ENCODE data around the gene DNAJC15. TPM values are rescaled to one million over a fixed set of nuclear protein-coding genes. Genes with fewer than 3 reads are reported as not detected.

The DNAJC15 gene
- total and polyA plus RNA-seq, 2 of the 4 experiments (the other 2 are of a cell fraction) = 7.0 to 22.0 TPM

DNA sequence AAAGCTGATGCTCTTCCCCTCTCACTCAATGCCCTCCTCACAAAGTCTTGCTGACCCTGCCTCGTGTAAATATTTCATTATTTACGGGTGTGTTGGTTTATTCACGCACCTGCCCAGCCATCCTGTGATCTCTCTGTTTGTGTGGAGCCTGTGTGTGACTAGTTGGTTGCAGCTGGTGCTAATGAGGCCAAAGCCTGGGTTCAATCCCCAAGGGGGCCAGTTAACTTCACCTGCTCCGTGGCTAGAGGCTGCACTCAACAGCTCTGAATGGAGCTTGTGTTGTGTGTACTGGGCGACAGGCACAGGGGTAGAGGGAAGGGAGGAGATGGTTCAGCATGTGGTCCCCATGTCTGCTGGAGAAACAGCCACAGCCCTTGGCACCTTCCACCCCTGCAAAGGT is 109.5 kb downstream of the DNAJC15 start:
- Histone ChIP-seq H3K4me1 (ENCODE audit: control insufficient read depth, insufficient read depth, low read length) (no peaks in the 10 kb centered on the region), H3K23ac (ENCODE audit: low read depth, low read length) (no peak overlapping the region), H3K4me2 (ENCODE audit: low read depth, low read length) (no peak overlapping the region), H4K20me1 (ENCODE audit: insufficient read depth, low read length) (no peaks in the 10 kb centered on the region), H4K8ac (ENCODE audit: low read depth in 2 of 2, low read length in 2 of 2) (no peak overlapping the region), H2BK120ac (ENCODE audit: low read depth, low read length) (no peak overlapping the region), H4K5ac (ENCODE audit: low read depth, low read length) (no peak overlapping the region), H3K9me3 (ENCODE audit: control insufficient read depth, insufficient read depth, low read length) (no peaks in the 10 kb centered on the region), H3K18ac (ENCODE audit: low read depth, low read length) (no peak overlapping the region), H2BK15ac (ENCODE audit: low read depth, low read length) (no peak overlapping the region), H2AK5ac (ENCODE audit: low read depth, low read length) (no peak overlapping the region), H2AK9ac (replicated peaks; ENCODE audit: low read depth, low read length, poor library complexity) (no peak overlapping the region), H3K4me3 (ENCODE audit: insufficient read depth, low read depth, low read length) (no peak overlapping the region), H3K14ac (replicated peaks; ENCODE audit: low read depth, low read length) (no peak overlapping the region), H2BK20ac (ENCODE audit: low read depth, low read length) (no peak overlapping the region), H3K27ac (ENCODE audit: insufficient read depth, low read length) (no peak overlapping the region), H3K4ac (ENCODE audit: low read depth, low read length) (no peak overlapping the region), H2BK5ac (ENCODE audit: low read depth, low read length, poor library complexity, severe bottlenecking) (no peak overlapping the region), H3K56ac (ENCODE audit: extremely low read depth, insufficient read depth, low read length) (no peak overlapping the region), H2AFZ (replicated peaks; ENCODE audit: low read length, poor library complexity) (no peak overlapping the region), H3K79me1 (ENCODE audit: low read depth in 1 of 2, low read length in 2 of 2) (no peaks in the 10 kb centered on the region), H3K27me3 (ENCODE audit: control insufficient read depth, insufficient read depth, low read length) (peaks cover 12% of the 10 kb centered on the region), H4K91ac (ENCODE audit: insufficient read depth, low read depth, low read length) (no peak overlapping the region), H3K9ac (ENCODE audit: low read depth, low read length) (no peak overlapping the region), H3K36me3 (ENCODE audit: control insufficient read depth, insufficient read depth, low read length) (no peaks in the 10 kb centered on the region), H3K9me1 (ENCODE audit: insufficient read depth, low read length) (peaks cover 5% of the 10 kb centered on the region; the same call in 1 of the 2 replicates)
- DNase-seq (no peak), ATAC-seq (ENCODE audit: low read depth) (no peak)
- dilution Hi-C loops (cut with HindIII; ENCODE audit: low sequenced_read_pairs, unreplicated experiment) (no loop called here), intact Hi-C loops (cut with micrococcal nuclease) (no loop called here), in situ Hi-C loops (cut with MboI; ENCODE audit: low sequenced_read_pairs) (no loop called here)
- ChIA-PET POLR2A (ENCODE audit: unreplicated experiment) (no interaction called here), CTCF (no interaction called here)
- BruUV-seq (replicated peaks) = no TSS peak
- no CpG with 5 or more reads among the region's 5 CpGs for WGBS, 2 experiments (ENCODE audit: extremely low coverage in 2 of 2, insufficient read length in 1 of 2)
- no peak for TF ChIP-seq RCOR1 (IDR thresholded peaks at IDR 0.05; ENCODE audit: insufficient replicate concordance, low read length)
- no peak for TF ChIP-seq RFX5 (IDR thresholded peaks at IDR 0.05; ENCODE audit: low read depth, low read length)
- no peak for TF ChIP-seq BHLHE40 (IDR thresholded peaks at IDR 0.05; ENCODE audit: low read depth, low read length)
- TF ChIP-seq POLR2A (IDR thresholded peaks at IDR 0.05; ENCODE audit: low read depth, low read length) = no peak
- no peak for TF ChIP-seq CHD1 (IDR thresholded peaks at IDR 0.05; ENCODE audit: low read depth, low read length)
- no peak for TF ChIP-seq FOS (IDR thresholded peaks at IDR 0.05; ENCODE audit: low read depth, low read length)
- TF ChIP-seq MXI1 (IDR thresholded peaks at IDR 0.05; ENCODE audit: borderline replicate concordance, low read depth, low read length) = no peak
- TF ChIP-seq MAZ (IDR thresholded peaks at IDR 0.05; ENCODE audit: borderline replicate concordance, low read depth, low read length) = no peak
- no peak for TF ChIP-seq MAFK (IDR thresholded peaks at IDR 0.05; ENCODE audit: low read depth, low read length)
- TF ChIP-seq CEBPB (IDR thresholded peaks at IDR 0.05; ENCODE audit: low read depth, low read length) = no peak
- TF ChIP-seq, protein P1, sequence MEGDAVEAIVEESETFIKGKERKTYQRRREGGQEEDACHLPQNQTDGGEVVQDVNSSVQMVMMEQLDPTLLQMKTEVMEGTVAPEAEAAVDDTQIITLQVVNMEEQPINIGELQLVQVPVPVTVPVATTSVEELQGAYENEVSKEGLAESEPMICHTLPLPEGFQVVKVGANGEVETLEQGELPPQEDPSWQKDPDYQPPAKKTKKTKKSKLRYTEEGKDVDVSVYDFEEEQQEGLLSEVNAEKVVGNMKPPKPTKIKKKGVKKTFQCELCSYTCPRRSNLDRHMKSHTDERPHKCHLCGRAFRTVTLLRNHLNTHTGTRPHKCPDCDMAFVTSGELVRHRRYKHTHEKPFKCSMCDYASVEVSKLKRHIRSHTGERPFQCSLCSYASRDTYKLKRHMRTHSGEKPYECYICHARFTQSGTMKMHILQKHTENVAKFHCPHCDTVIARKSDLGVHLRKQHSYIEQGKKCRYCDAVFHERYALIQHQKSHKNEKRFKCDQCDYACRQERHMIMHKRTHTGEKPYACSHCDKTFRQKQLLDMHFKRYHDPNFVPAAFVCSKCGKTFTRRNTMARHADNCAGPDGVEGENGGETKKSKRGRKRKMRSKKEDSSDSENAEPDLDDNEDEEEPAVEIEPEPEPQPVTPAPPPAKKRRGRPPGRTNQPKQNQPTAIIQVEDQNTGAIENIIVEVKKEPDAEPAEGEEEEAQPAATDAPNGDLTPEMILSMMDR (conservative IDR thresholded peaks at IDR 0.05; ENCODE audit: low read depth, low read length) = no peak
- no peak for TF ChIP-seq RAD21 (IDR thresholded peaks at IDR 0.05; ENCODE audit: low read length)
- no peak for TF ChIP-seq SMC3 (IDR thresholded peaks at IDR 0.05; ENCODE audit: low read depth, low read length)
- TF ChIP-seq, protein P2, sequence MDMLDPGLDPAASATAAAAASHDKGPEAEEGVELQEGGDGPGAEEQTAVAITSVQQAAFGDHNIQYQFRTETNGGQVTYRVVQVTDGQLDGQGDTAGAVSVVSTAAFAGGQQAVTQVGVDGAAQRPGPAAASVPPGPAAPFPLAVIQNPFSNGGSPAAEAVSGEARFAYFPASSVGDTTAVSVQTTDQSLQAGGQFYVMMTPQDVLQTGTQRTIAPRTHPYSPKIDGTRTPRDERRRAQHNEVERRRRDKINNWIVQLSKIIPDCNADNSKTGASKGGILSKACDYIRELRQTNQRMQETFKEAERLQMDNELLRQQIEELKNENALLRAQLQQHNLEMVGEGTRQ (IDR thresholded peaks at IDR 0.05; ENCODE audit: low read depth, low read length) = no peak
- no peak for TF ChIP-seq NFE2L2 (IDR thresholded peaks at IDR 0.05; ENCODE audit: low read depth, low read length)
- TF ChIP-seq, protein P3, sequence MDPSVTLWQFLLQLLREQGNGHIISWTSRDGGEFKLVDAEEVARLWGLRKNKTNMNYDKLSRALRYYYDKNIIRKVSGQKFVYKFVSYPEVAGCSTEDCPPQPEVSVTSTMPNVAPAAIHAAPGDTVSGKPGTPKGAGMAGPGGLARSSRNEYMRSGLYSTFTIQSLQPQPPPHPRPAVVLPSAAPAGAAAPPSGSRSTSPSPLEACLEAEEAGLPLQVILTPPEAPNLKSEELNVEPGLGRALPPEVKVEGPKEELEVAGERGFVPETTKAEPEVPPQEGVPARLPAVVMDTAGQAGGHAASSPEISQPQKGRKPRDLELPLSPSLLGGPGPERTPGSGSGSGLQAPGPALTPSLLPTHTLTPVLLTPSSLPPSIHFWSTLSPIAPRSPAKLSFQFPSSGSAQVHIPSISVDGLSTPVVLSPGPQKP (IDR thresholded peaks at IDR 0.05; ENCODE audit: borderline replicate concordance, low read depth, low read length) = no peak
